ENCODE results near the gene SLC25A27. TPM values are rescaled to one million over a fixed set of nuclear protein-coding genes. Genes with fewer than 3 reads are reported as not detected.

The SLC25A27 gene
- total RNA-seq, 1 donor from 2014 or later: 6.5 TPM

- Mint-ChIP-seq H3K4me3 (ENCODE audit: unreplicated experiment) (no peak overlapping the region), H3K9me3 (ENCODE audit: low read depth) (no peaks in the 10 kb centered on the region), H3K27ac (ENCODE audit: unreplicated experiment) (no peak overlapping the region), H3K27me3 (ENCODE audit: low read depth) (peaks cover 7% of the 10 kb centered on the region), H3K36me3 (ENCODE audit: low read depth) (no peaks in the 10 kb centered on the region), H3K4me1 (ENCODE audit: low read depth) (peaks cover 20% of the 10 kb centered on the region)
- DNase-seq (ENCODE audit: low spot score): no peak
- TF ChIP-seq CTCF (IDR thresholded peaks at IDR 0.05): no peak
These were observed 36.2 kb downstream of the SLC25A27 start for GRCh38 chr6:46688966-46689335.

- Mint-ChIP-seq H3K27me3 (ENCODE audit: low read depth) (peaks cover 7% of the 10 kb centered on the region), H3K36me3 (ENCODE audit: low read depth) (no peaks in the 10 kb centered on the region), H3K4me3 (ENCODE audit: unreplicated experiment) (no peak overlapping the region), H3K9me3 (ENCODE audit: low read depth) (no peaks in the 10 kb centered on the region), H3K4me1 (ENCODE audit: low read depth) (peaks cover 19% of the 10 kb centered on the region), H3K27ac (ENCODE audit: unreplicated experiment) (no peak overlapping the region)
- DNase-seq (ENCODE audit: low spot score): no peak
- TF ChIP-seq CTCF (IDR thresholded peaks at IDR 0.05): no peak
These were observed 36.9 kb downstream of the SLC25A27 start for GRCh38 chr6:46689657-46690056.

GRCh38 chr6:46690141-46690755 lies 37.5 kb downstream of the SLC25A27 start:
- no peak overlapping the region for H3K4me3 Mint-ChIP-seq (ENCODE audit: unreplicated experiment)

GRCh38 chr6:46690911-46691451 lies 38.2 kb downstream of the SLC25A27 start:
- no peak for DNase-seq (ENCODE audit: low spot score)
- Mint-ChIP-seq H3K9me3 (ENCODE audit: low read depth) (no peaks in the 10 kb centered on the region), H3K4me1 (ENCODE audit: low read depth) (peaks cover 14% of the 10 kb centered on the region), H3K4me3 (ENCODE audit: unreplicated experiment) (no peak overlapping the region), H3K27me3 (ENCODE audit: low read depth) (peaks cover 12% of the 10 kb centered on the region), H3K27ac (ENCODE audit: unreplicated experiment) (no peak overlapping the region), H3K36me3 (ENCODE audit: low read depth) (no peaks in the 10 kb centered on the region)
- no peak for TF ChIP-seq CTCF (IDR thresholded peaks at IDR 0.05)

More at GRCh38 chr6:46690141-46690755, 37.5 kb downstream of the SLC25A27 start:
- Mint-ChIP-seq H3K9me3 (ENCODE audit: low read depth) (no peaks in the 10 kb centered on the region), H3K36me3 (ENCODE audit: low read depth) (no peaks in the 10 kb centered on the region), H3K27me3 (ENCODE audit: low read depth) (peaks cover 7% of the 10 kb centered on the region), H3K27ac (ENCODE audit: unreplicated experiment) (no peak overlapping the region), H3K4me1 (ENCODE audit: low read depth) (peaks cover 14% of the 10 kb centered on the region)
- TF ChIP-seq CTCF (IDR thresholded peaks at IDR 0.05): no peak
- no peak for DNase-seq (ENCODE audit: low spot score)

- Mint-ChIP-seq H3K27me3 (ENCODE audit: low read depth) (peaks cover 26% of the 10 kb centered on the region), H3K4me3 (ENCODE audit: unreplicated experiment) (no peak overlapping the region), H3K27ac (ENCODE audit: unreplicated experiment) (no peak overlapping the region), H3K9me3 (ENCODE audit: low read depth) (no peaks in the 10 kb centered on the region), H3K4me1 (ENCODE audit: low read depth) (no peaks in the 10 kb centered on the region), H3K36me3 (ENCODE audit: low read depth) (no peaks in the 10 kb centered on the region)
- DNase-seq (ENCODE audit: low spot score): no peak
- no peak for TF ChIP-seq CTCF (IDR thresholded peaks at IDR 0.05)
These were observed 47.2 kb downstream of the SLC25A27 start for GRCh38 chr6:46699970-46700369.
